HCT116 (cell line): ENCODE data around the gene ZNF747. TPM values are rescaled to one million over a fixed set of nuclear protein-coding genes. Genes with fewer than 3 reads are reported as not detected.

Experiments
- ATAC-seq: fragments of 200-7000 bp; cut with Tn5 transposase; 2 replicates; pipeline ENCODE4 v1.9.1; 2020; ENCODE audit warnings: mild to moderate bottlenecking, moderate library complexity
- BruUV-seq: library from RNA; stranded (reverse); fragments of 400-500 nt; replicated peaks from 2 replicates; lab custom pipeline; 2021; lab: Mats Ljungman, UMichigan
- CTCF ChIA-PET: fragments of 300-600 bp; sonication (Branson Sonifier 250); formaldehyde crosslinking; loops from one replicate; lab custom pipeline; 2021; ENCODE audit warnings: antibody characterized with exemption; lab: Charles Lee
- POLR2A ChIA-PET: fragments of 300-600, 350-600 bp; sonication (Branson Sonifier 250); formaldehyde crosslinking; loops from one replicate; lab custom pipeline; 2021; ENCODE audit warnings: antibody characterized with exemption; lab: Charles Lee
- RAD21 ChIA-PET, 2 experiments: fragments of 300-600 bp; sonication (Branson Sonifier 250); formaldehyde crosslinking; loops; one replicate each; lab custom pipeline; 2023; ENCODE audit warnings: low total read pairs in 2 of 2; ENCODE audit not compliant: uncharacterized antibody in 2 of 2, unreplicated experiment in 2 of 2, low non-redundant PET in 1 of 2; lab: Charles Lee
- DNase-seq: peaks from one replicate; pipeline ENCODE4 v3.0.0-alpha.2; 2010; ENCODE audit warnings: low read depth, low spot score
- H2AFZ ChIP-seq: fragments of 200-600 bp; shearing (Covaris generic), sonication (generic); 2 replicates; pipeline ENCODE4 v1.6.1; 2017; ENCODE audit warnings: low read depth, mixed run types, mixed read lengths, antibody characterized with exemption, low read length; ENCODE audit not compliant: poor library complexity, severe bottlenecking
- H3K27ac ChIP-seq: 2 replicates; pipeline ENCODE4 v1.5.1; 2012; ENCODE audit warnings: low read depth, low read length
- H3K27me3 ChIP-seq: fragments of 200-600 bp; sonication (generic); 2 replicates; pipeline ENCODE4 v1.6.1; 2016; ENCODE audit warnings: mixed run types, low read length, mixed read lengths; ENCODE audit not compliant: insufficient read depth
- H3K36me3 ChIP-seq, 2 experiments: fragments of 200-500 bp in 1 of 2; fragments of 200-600 bp in 1 of 2; sonication (Bioruptor generic) in 1 of 2; sonication (generic) in 1 of 2; 2 replicates each; pipeline versions ENCODE4 v1.5.1 to v1.6.1; 2014 to 2016; ENCODE audit warnings: low read length in 2 of 2, inconsistent platforms in 1 of 2, mixed read lengths in 1 of 2, mixed run types in 1 of 2; ENCODE audit not compliant: insufficient read depth in 2 of 2, control insufficient read depth in 1 of 2
- H3K4me1 ChIP-seq, 2 experiments: fragments of 200-600 bp in 1 of 2; sonication (generic) in 1 of 2; 2 replicates each; pipeline versions ENCODE4 v1.5.1 to v1.6.1; 2012 to 2017; ENCODE audit warnings: low read length in 2 of 2, inconsistent platforms in 1 of 2, mild to moderate bottlenecking in 1 of 2, mixed read lengths in 1 of 2, mixed run types in 1 of 2, moderate library complexity in 1 of 2; ENCODE audit not compliant: insufficient read depth in 2 of 2, control insufficient read depth in 1 of 2
- H3K4me2 ChIP-seq: fragments of 200-600 bp; sonication (generic); 2 replicates; pipeline ENCODE4 v1.6.1; 2017; ENCODE audit warnings: mixed run types, low read length, mixed read lengths
- H3K4me3 ChIP-seq, 2 experiments: fragments of 200-600 bp in 1 of 2; sonication (generic) in 1 of 2; replicated peaks in 1 of 2; 2 replicates each; pipeline ENCODE4 v1.5.1; 2011 to 2016; ENCODE audit warnings: low read length in 2 of 2, control low read depth in 1 of 2, low read depth in 1 of 2, mild to moderate bottlenecking in 1 of 2, mixed read lengths in 1 of 2, mixed run types in 1 of 2
- H3K79me2 ChIP-seq: fragments of 200-600 bp; sonication (generic); 2 replicates; pipeline ENCODE4 v1.6.1; 2017; ENCODE audit warnings: mild to moderate bottlenecking, mixed run types, low read length, moderate library complexity, mixed read lengths; ENCODE audit not compliant: insufficient read depth
- H3K9ac ChIP-seq: fragments of 200-600 bp; sonication (generic); 2 replicates; pipeline ENCODE4 v1.6.1; 2016; ENCODE audit warnings: low read length, mixed read lengths
- H3K9me2 ChIP-seq: fragments of 200-600 bp; sonication (generic), shearing (Covaris generic); 2 replicates; pipeline ENCODE4 v1.6.1; 2017; ENCODE audit warnings: mixed run types, mild to moderate bottlenecking, moderate library complexity; ENCODE audit not compliant: insufficient read depth
- H3K9me3 ChIP-seq, 2 experiments: fragments of 200-500 bp in 1 of 2; fragments of 200-600 bp in 1 of 2; sonication (Bioruptor generic) in 1 of 2; sonication (generic) in 1 of 2; 2 replicates each; pipeline ENCODE4 v1.6.1; 2014 to 2017; ENCODE audit warnings: low read length in 2 of 2, mixed read lengths in 2 of 2, inconsistent platforms in 1 of 2, low read depth in 1 of 2, mild to moderate bottlenecking in 1 of 2, mixed run types in 1 of 2, moderate library complexity in 1 of 2; ENCODE audit not compliant: control insufficient read depth in 1 of 2, insufficient read depth in 1 of 2
- H4K20me1 ChIP-seq: fragments of 200-600 bp; sonication (generic), shearing (Covaris generic); 2 replicates; pipeline ENCODE4 v1.6.1; 2017; ENCODE audit warnings: mixed run types, mild to moderate bottlenecking, moderate library complexity; ENCODE audit not compliant: insufficient read depth
- CEBPB ChIP-seq: IDR thresholded peaks from 2 replicates; pipeline ENCODE4 v1.6.1; 2012; ENCODE audit warnings: low read depth
- EGR1 ChIP-seq: IDR thresholded peaks from 2 replicates; pipeline ENCODE4 v1.6.1; 2012; ENCODE audit warnings: low read depth
- ELF1 ChIP-seq: IDR thresholded peaks from 2 replicates; pipeline ENCODE4 v1.6.1; 2012; ENCODE audit warnings: low read depth, borderline replicate concordance
- FOSL1 ChIP-seq: IDR thresholded peaks from 2 replicates; pipeline ENCODE4 v1.6.1; 2012; ENCODE audit warnings: low read depth
- JUND ChIP-seq: IDR thresholded peaks from 2 replicates; pipeline ENCODE4 v1.6.1; 2012
- POLR2AphosphoS5 ChIP-seq: IDR thresholded peaks from 2 replicates; pipeline ENCODE4 v1.6.1; 2011; ENCODE audit warnings: mild to moderate bottlenecking, low read depth, low read length, moderate library complexity
- REST ChIP-seq: IDR thresholded peaks from 2 replicates; pipeline ENCODE4 v1.6.1; 2012; ENCODE audit warnings: low read depth
- SIN3A ChIP-seq: IDR thresholded peaks from 2 replicates; pipeline ENCODE4 v1.6.1; 2012; ENCODE audit warnings: low read depth
- SP1 ChIP-seq: IDR thresholded peaks from 2 replicates; pipeline ENCODE4 v1.6.1; 2012; ENCODE audit warnings: low read depth
- SRF ChIP-seq: IDR thresholded peaks from 2 replicates; pipeline ENCODE4 v1.6.1; 2012; ENCODE audit warnings: low read depth
- TCF7L2 ChIP-seq: IDR thresholded peaks from 2 replicates; pipeline ENCODE4 v1.7.0; 2011; ENCODE audit warnings: borderline replicate concordance, inconsistent platforms; ENCODE audit not compliant: insufficient read depth, insufficient read length; ENCODE audit errors: extremely low read depth
- YY1 ChIP-seq: IDR thresholded peaks from 2 replicates; pipeline ENCODE4 v1.6.1; 2011; ENCODE audit warnings: low read length, low read depth, moderate library complexity, mild to moderate bottlenecking; ENCODE audit not compliant: insufficient replicate concordance; ENCODE audit errors: extremely low read depth
- intact Hi-C: fragments of 100-400 bp; cut with micrococcal nuclease; formaldehyde crosslinking; loops from 2 replicates; pipeline ENCODE4 v1.10.0; 2022
- total RNA-seq: library from RNA; stranded (reverse); gene quantifications from one replicate; pipeline ENCODE4 v1.2.1, GENCODE V29; 2021; ENCODE audit not compliant: unreplicated experiment
- TF ChIP-seq, protein P1 (sequence below): IDR thresholded peaks from 2 replicates; pipeline ENCODE4 v1.6.1; 2012

Gene ZNF747
- total RNA-seq, 1 experiment from 2014 or later: 2.1 TPM

DNA sequence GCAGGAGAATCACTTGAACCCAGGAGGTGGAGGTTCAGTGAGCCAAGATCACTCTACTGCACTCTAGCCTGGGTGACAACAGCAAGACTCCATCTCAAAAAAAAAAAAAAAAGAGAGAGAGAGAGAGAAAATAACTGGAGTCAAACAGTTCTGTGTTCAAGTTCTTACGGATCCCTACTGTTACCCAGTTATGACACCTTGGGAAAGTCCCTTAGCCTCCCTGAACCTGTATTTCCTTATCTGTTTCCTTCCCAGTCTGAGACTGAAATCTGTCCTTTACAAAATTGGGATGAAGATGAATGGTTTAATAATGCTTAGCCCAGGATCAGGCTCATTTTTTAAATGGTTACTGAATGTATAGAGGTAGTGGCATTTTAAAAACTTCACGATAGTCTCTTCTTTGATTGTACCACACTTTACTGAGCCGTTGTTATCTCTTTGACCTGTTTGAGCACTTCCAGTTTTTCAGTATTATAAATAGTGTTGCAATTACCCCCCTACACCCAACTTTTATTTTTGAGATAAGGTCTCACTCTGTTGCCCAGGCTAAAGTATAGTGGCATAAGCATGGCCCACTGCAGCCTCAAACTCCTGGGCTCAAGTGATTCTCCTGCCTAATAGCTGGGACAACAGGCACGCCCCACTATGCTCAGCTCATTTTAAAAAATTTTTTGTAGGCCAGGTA is 25.4 kb downstream of the ZNF747 start:
- POLR2A ChIA-PET: no interaction called here

DNA sequence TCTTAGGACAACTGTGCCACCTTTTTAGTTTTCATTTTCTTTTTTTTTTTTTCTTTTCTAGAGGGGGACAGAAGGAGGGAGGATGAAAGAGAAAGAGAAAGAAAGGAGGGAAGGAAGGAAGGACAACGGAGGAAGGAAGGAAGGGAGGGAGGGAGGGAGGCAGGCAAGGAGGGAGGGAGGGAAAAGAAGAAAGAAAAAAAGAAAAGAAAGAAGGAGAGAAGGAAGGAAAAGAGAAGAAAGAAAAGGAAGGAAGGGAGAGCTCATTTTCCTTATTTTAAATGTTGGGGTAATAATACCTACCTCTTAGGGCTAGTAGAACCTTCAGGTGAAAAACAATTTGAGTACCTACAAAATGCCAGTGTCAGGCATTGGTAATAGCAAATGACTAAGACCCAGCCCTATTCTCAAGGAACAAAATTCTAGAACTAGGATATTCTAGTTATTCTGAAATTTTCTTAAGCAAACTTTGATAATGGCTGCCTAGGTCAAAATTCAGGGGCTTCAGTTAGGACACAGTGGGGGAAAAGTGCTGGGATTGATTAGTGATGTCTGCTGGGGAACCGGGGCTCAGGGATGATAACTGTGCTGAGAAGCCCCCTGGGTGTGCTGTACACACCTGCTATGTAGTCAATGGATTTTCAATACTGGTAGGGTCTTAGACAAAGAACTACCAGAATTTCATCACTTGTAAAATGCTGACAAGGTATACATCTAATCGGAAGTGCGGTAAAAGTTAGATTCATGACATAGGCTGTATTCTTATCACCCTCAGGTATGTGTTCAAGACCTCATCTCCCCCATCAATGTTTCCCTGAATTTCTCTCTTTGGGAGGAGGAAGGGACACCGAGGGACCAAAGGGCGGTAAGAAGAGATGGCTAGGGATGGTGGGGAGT is 31.0 kb downstream of the ZNF747 start:
- ATAC-seq: no peak
- no TSS peak for BruUV-seq
- CTCF ChIA-PET: no interaction called here
- TF ChIP-seq SP1 (no peak), FOSL1 (no peak), YY1 (no peak), JUND (no peak), REST (no peak), ELF1 (no peak), SIN3A (no peak), EGR1 (no peak), SRF (no peak), TCF7L2 (no peak)
- TF ChIP-seq, protein P1, sequence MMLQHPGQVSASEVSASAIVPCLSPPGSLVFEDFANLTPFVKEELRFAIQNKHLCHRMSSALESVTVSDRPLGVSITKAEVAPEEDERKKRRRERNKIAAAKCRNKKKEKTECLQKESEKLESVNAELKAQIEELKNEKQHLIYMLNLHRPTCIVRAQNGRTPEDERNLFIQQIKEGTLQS: no peak

More for the DNA sequence above, 25.4 kb downstream of the ZNF747 start:
- Histone ChIP-seq H3K27ac (no peak overlapping the region), H3K4me1 (no peaks in the 10 kb centered on the region), H3K27me3 (no peaks in the 10 kb centered on the region), H3K4me3 (no peak overlapping the region), H2AFZ (no peak overlapping the region), H3K9ac (no peak overlapping the region), H4K20me1 (no peaks in the 10 kb centered on the region), H3K4me2 (no peak overlapping the region), H3K9me3 (no peaks in the 10 kb centered on the region), H3K9me2 (no peaks in the 10 kb centered on the region), H3K79me2 (no peaks in the 10 kb centered on the region), H3K36me3 (no peaks in the 10 kb centered on the region)
- intact Hi-C loops: no loop called here
- DNase-seq (no peak), ATAC-seq (no peak)
- no TSS peak for BruUV-seq
- TF ChIP-seq CEBPB (no peak), EGR1 (no peak), POLR2AphosphoS5 (no peak), SRF (no peak)
- ChIA-PET CTCF (no interaction called here), RAD21 (no interaction called here)

More for the DNA sequence above, 31.0 kb downstream of the ZNF747 start:
- Histone ChIP-seq H3K36me3 (no peaks in the 10 kb centered on the region), H3K9ac (no peak overlapping the region), H3K4me3 (no peak overlapping the region), H3K27me3 (no peaks in the 10 kb centered on the region), H2AFZ (no peak overlapping the region), H3K4me2 (no peak overlapping the region), H3K9me2 (no peaks in the 10 kb centered on the region), H3K9me3 (no peaks in the 10 kb centered on the region), H4K20me1 (no peaks in the 10 kb centered on the region), H3K79me2 (no peaks in the 10 kb centered on the region), H3K4me1 (no peaks in the 10 kb centered on the region), H3K27ac (no peak overlapping the region)
- ChIA-PET RAD21 (interaction anchor here in 1 of 2 experiments (0.6 kb wide), 1 partner anchor 96 kb away, joined by 6 read pairs; the partner anchor contains the start of gene ZNF771), POLR2A (no interaction called here)
- intact Hi-C loops: no loop called here
- DNase-seq: no peak
